GM18511 (cell line): ENCODE results near the gene ZNF22.
A peak's percentile ranks its signal among the peaks of the same experiment; 100 is the strongest.

ENCODE experiments used
- ATAC-seq: cut with Tn5 transposase; IDR thresholded peaks from one replicate; pipeline ENCODE4 v1.9.1; 2021; ENCODE audit warnings: mild to moderate bottlenecking, moderate library complexity; ENCODE audit not compliant: unreplicated experiment

The ZNF22 gene

GRCh38 chr10:44963772-44964633 is 36.7 kb upstream of the ZNF22 start:
- peak; percentile 20 for ATAC-seq

DNA sequence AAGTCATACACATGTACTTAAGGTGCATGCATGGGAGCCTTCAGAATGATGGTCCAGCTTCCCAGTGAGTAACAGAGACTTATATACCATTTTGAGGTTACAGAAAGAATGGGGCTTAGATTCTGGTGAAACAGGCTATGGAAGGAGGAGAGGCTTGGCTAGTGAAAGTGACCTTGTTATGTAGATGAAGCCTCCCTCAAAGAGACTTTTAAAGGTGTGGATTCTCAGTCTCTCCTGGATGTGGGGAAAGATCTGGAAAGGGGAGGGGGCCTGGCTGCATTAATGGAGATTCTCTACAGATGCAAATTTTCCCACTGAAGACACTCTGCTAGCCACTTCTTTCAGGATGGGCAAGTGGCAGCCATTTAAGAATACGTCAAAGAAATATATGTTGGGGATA is 35.6 kb upstream of the ZNF22 start:
- ATAC-seq = no peak

DNA sequence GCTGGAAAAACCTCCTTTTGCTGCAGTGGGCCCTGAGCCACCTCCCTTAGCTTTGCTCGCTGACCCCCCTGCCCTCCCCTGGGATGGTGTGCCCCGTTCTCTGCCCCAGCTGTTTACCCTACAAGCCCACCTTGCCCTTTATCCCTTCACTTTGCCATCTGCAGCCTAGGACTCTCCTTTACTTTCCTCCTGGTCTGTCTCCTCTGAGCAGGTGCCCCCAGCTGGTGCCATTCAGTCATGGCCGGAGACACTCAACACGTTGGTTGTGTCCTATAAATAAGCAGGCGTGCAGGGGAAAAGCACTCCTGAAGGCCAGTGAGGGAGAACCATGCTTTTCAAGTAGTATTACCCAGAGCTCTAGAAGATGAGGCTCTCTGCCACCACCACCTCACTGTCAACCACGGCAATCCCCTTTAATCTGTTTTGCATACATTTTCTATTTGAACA is 35.0 kb upstream of the ZNF22 start:
- ATAC-seq = peak; percentile 34

DNA sequence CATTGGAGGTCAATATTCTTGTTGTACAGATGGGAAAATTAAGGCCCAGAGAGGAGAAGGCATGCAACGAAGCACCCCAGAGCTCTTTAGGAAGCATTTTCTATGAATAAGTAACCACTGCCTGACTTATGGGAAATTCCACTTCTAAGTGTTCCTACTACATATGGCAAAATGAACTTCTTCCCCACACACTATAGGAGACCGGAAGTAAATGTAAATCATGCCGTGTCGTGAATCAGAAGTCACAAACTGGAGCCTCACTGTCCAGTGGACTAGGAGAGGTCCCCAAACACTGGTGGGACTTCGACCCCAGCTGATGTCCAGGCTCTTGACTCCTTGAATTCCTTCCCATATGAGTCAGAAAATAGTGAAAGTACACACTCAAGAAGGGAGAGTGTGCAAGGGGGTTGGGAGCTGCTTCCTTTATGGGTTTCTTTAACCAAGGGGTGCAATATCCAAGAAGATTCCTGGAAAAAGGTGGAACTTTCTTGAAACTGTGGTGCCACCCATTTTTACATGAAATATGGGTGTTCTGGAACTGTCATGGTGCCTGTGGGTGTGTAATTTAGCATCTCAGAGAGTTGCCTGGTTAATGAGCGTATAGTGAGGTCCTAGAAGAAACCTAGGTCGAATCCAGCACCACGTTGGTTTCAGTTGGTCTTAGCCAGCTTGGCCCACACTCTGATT is 34.5 kb upstream of the ZNF22 start:
- ATAC-seq = peak; percentile 25

GRCh38 chr10:44966816-44967509 is 33.8 kb upstream of the ZNF22 start:
- no peak for ATAC-seq

GRCh38 chr10:44967616-44968015 is 33.1 kb upstream of the ZNF22 start:
- ATAC-seq = no peak

- ATAC-seq = no peak
Measured at GRCh38 chr10:44968091-44968490, 32.6 kb upstream of the ZNF22 start.

DNA sequence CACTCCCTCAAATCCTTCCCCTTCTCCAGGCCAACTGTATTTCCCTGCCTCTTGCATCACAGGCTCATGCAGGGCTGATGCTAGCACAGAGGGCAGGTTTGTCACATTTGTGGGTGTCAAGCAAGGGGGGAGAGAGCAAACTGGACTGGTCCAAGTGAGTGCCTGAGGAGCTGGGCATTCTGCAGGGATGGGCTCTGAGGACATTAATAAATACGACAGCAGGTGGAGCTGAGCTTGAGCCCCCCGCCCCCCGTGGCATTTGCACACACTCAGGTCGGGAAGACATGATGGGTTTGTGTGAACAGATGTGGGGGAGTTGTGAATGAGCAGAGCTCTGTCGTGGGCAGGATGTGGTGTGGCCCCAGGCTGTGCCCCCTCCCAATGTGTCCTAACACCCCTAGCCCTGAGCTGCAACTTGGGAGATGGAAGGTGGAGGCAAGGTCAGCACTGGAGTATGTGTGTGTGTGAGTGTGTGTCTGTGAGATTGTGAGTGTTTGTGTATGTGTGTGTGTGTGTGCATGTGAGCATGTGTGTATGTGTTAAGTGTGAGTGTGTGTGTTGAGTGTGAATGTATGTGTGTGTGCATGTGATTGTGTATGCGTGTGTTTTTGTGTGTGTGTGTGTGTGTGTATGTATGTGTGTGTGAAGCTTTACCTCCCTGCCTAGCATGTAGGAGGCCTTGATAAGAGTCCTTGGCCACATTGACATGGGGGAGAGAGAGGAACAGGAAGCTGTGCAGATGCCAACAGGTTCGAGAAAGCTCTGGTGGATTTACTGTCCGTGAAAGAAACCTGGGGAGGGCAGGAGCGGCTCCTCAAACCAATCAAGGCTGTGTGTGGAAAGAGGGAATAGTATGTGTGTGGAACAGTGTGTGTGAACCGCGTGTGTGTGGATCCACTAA is 32.0 kb upstream of the ZNF22 start:
- ATAC-seq = no peak

GRCh38 chr10:44969854-44970253 is 30.9 kb upstream of the ZNF22 start:
- no peak for ATAC-seq

- ATAC-seq = no peak
Measured at GRCh38 chr10:44970812-44971395, 29.8 kb upstream of the ZNF22 start.

- ATAC-seq = no peak
Measured at GRCh38 chr10:44971434-44971833, 29.3 kb upstream of the ZNF22 start.

DNA sequence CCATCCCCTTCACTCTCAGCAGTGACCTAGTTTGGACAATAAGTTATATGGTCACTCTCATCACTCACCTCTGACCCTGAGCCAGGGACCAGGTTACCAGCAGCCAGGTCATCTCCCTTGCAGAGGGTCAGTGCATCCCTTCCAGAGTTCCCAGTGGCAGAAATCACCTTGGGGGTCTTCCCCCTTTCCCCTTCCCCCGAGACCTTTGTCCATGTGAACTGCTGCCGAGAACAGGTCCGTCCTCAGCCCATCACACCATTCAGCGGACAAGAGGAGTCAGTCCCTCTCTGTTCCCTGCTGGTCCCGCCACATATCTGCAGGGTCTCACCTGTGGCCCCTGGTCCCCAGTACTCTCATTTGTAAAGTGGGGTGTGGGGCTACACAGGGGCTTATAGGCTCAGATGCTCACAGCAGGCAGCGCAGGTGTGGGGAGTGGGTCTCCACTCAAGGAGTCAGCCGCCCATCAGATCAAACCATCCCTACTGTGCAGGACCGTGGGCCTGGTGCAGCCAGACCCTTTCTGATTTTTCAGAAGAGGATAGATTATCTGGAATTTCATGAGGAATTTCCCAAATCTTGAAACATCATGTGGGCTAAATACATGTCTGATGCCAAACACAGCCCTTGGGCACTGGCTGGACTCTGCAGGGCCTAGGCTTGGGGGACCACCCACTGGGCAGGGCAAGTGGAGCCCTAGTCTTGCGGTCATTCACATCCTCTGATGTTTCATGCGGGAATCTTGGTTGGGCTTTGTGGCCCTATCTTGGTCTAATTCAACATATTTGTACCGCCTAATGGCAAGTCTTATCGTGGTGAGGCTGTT is 28.6 kb upstream of the ZNF22 start:
- ATAC-seq = no peak

GRCh38 chr10:44972874-44973306 is 27.8 kb upstream of the ZNF22 start:
- no peak for ATAC-seq

DNA sequence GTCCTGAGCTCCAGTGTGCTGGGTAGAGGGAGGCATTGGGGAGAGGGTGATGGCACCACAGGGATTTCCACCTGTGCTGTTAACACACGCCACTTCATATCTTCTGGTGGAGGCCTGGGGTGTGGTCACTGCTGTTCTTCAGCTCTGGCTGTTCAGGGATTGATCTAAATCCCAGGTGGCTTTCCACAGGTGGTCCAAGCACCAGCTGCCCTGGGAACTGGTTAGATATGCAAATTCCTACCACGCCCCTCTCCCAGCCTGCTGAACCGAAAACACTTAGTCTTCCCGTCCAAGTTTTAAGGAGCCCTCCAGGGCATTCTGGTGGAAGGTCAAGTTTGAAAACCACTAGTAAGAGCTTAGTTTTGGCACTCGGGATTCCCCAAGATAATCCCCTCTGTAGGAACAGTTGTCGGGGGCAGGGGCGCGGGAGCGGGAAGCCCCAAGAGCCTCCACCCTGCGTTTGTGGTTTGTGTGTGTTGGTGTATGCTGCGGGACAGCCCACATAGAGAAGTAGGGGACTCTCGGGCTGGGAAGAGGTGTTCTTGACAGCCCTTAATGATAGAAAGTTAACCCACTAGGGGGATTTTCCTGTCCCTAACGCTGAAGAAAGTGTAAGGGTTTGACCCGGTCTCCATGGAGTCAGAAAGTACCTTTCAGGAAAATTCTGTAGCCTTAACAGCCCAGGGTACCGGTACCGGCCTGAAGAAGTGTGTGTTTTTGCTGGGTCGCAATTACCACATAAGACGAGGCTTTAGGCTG is 27.2 kb upstream of the ZNF22 start:
- ATAC-seq = peak; percentile 34

DNA sequence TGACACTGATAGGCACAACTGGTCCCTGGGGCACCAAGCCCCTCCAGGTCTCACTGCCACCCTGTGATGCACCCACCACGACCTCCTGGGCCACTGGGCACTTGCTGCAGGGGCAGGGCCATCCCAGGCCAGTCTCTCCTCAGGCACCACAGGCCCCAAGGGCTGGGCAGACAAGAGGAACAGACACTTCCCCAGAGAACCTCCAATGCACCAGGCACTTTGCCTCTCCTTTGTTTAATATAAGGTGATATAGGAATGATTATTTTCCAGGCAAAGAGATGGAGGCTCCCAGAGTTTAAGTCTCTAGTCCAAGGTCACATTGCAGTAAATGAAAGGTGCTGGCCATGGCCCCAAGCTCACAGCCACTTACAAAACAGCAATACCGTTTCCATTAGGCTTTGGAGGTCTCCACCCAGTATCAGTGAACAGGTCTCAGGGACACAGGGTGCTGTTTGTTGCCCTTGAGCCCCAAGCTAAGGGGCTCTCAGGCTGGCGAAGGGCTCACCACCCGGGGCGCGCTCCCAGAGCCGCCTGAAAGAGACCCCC is 26.6 kb upstream of the ZNF22 start:
- ATAC-seq = peak; percentile 14

- peak; percentile 82 for ATAC-seq
Measured at GRCh38 chr10:44974628-44975430, 25.9 kb upstream of the ZNF22 start.
